HG03469 (cell line): ENCODE measurements around the gene OR10A6.

Experiments used
- ATAC-seq: cut with Tn5 transposase; IDR thresholded peaks from one replicate; pipeline ENCODE4 v1.9.1; 2021; ENCODE audit warnings: mild to moderate bottlenecking, moderate library complexity, moderate number of reproducible peaks; ENCODE audit not compliant: unreplicated experiment

Gene OR10A6, protein sequence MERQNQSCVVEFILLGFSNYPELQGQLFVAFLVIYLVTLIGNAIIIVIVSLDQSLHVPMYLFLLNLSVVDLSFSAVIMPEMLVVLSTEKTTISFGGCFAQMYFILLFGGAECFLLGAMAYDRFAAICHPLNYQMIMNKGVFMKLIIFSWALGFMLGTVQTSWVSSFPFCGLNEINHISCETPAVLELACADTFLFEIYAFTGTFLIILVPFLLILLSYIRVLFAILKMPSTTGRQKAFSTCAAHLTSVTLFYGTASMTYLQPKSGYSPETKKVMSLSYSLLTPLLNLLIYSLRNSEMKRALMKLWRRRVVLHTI

DNA sequence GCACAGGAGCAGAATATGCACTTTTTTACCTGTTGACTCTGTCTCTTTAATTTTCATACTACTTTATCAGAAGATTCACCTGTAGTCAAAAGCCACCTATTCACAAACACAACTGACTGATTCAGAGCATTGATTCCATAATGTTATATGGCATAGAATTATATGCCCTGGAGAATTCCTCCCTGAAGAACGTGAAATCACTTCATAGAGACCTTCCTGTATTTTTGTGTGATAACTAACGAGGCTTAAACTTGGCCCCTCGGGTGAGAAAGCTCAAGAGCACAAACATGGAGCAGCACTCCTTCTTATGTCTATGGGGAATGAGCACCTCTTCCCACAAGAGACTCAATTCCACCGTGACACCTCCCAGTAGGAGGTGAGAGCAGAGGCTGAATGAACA, at the start of gene OR10A6:
Gene OR10A6 (minus strand): TSS at position 101 of the 400 bp plus-strand sequence. CDS start 2,606 bp downstream, outside the sequence.
- no peak for ATAC-seq

DNA sequence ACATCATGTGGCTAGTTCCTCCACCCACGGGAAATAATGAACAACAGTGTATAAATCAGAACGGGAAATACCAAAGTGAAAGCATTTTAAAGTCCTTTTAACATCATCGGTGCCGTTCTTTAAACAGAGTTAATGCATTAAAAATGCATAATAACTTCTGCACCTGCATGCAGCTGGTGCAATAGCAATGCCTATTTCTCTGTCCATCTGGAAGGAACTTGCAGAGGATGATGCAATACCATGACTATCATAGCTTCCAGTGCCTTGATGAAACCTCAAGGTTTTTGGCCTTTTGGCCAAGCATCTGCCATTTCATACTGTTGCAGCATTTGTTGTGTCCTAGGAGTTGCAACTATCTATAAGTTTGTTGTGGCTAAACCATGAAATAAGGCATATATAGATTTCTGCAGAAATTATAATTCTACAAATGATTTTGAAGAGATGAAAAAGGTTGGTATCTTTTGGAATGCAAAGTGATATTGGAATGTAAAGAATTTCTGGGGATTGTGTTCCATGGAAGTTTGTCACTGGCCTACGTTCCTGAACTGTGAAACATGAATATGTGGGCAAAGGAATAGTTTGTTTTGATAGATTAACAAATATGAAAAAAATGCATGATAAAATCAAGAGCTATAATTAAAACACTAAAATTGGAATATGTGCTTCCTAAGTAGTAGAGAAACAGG, 46.3 kb upstream of the OR10A6 start:
- ATAC-seq: no peak

DNA sequence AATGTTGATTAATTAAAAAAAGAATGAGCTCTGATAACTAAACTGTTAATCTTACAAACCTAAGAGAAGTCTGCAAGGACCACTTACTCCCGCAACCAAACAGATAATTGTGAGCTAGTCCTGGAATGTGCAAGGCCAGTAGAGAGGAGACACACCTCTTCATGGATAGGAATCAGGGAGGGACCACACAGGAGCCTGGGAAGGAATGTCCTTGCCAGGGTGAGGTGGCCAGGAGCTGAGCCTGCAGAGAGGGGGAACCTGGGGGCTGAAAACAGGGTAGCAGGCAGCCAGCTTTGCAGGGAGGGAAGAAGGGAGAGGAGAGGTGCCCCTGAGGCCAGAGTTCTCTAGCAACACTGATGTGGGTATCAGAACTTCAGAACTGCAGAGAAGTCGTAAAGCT, 43.6 kb upstream of the OR10A6 start:
- no peak for ATAC-seq

DNA sequence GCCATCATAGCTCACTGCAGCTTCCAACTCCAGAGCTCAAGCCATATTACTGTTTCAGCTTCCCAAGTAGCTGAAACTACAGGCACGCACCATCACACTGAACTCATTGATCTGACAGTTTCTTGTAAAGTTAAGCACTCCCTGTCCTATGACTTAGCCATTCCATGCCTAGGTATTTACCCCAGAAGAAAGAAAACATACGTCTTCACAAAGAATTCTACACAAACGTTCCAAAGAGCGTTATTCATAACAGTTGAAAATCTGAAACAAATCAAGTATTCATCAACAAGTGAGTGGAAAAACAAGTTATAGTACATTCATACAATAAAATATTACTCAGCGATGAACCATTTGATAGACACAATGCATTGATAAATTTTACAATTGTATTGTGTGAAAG, 41.9 kb upstream of the OR10A6 start:
- no peak for ATAC-seq

DNA sequence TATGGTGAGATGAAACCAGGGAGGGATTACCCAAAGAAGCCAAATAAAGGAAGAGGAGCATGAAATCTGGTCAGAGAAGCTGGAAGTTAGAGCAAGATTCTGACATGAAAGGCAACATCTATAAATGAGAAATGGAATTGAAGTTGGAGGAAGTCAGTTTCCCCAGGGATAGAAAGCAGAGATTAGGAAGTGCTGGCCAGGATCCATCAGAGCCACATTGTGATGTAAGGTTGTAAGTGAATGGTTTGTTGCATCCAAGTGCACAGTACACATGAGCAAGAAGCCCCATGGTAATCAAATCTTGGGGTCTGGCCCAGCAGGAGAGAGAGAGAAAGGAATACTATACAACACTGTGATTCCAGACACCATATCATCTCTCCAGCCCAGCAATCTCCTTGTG, 40.8 kb upstream of the OR10A6 start:
- ATAC-seq: no peak

DNA sequence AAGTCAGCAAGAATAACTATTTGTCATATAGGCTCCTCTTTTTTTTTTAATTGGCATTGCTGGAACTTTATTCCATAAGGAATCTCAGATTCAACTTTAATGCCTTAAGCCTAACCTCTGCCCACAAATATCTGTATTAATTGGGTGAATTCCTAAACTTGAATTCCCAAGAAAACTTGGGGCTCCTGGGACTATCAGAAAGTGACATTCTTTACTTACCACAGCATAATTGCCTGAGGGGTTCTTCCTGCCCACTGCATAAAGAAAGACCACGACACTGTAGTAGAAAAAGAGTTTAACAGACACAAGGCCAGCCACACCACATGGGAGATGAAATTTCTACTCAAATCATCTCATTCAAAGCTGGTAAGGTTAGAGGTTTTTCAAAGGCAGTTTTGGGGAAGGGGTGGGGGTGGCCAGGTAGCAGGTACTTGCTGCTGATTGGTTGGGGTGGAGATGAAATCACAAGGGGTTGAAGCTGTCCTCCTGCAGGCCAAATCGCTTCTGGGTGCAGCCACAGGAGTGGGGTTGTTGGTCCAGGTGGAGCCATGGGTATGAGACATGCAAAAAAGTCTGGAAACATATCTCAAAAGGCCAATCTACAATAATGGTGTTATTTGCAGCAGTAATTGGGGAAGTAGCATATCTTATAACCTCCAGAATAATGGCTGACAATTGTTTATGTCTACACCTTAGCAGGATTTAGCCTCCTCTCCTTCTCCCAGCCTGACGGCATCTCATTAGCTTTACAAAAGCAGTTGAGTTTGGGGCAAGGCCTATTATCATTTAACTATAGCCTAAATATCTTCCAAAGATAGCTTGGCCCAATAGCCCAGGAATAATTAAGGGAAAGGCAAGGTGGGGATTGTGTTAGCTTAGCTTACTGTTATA, 38.9 kb upstream of the OR10A6 start:
- ATAC-seq: no peak

DNA sequence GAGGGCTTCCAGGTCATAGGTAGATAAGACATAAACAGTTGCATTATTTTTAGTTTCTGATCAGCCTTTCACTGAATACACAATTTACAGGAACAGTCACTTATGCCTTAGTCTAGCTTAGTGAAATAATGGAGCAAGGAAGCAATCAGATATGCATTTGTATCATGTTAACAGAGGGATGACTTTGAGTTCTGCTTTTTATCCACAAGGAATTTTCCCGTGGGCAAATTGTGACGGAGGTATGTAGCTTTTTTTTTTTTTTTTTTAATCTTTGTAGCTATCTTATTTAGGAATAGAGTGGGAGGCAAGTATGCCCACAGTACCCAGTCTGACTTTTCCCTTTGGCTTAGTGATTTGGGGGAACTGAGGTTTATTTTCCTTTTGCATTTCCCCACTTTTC, 37.6 kb upstream of the OR10A6 start:
- no peak for ATAC-seq

DNA sequence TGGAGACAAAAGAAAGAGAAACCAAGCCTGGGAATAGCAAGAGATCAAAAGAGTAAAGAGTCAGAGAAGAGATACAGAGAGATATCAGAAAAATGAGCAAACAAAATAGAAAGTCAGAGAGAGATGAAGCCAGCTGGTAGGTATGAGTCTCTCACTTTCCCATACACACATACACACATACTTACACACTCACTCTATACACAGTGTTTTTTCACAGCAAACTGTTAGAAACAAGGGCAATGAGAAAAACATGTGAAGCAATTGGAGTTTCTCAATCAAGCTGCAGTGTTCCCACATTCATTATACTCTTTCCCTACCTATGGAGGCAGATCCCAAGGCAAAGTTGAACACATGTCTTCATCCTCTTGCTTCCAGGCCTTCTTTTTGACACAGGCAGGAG, 36.8 kb upstream of the OR10A6 start:
- no peak for ATAC-seq

DNA sequence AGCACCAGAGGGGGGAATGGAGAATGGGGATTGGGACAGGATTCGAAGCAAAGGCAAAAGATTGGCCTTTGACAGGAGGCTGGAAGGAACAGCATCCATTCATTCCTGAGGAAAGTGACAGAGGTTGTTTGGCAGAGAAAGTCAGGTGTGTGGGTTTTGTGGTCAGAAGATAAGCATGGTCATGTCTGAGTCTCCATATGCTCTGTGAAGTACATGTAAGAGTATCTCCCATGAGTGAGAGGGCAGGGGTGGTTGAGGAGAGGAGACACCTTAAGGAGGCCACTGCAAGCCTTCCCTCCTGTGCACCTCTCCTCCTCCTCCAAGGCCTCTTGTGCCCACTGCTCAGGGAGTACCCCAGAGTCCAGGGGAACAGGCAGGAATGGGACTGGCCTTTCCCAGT, 36.0 kb upstream of the OR10A6 start:
- no peak for ATAC-seq

DNA sequence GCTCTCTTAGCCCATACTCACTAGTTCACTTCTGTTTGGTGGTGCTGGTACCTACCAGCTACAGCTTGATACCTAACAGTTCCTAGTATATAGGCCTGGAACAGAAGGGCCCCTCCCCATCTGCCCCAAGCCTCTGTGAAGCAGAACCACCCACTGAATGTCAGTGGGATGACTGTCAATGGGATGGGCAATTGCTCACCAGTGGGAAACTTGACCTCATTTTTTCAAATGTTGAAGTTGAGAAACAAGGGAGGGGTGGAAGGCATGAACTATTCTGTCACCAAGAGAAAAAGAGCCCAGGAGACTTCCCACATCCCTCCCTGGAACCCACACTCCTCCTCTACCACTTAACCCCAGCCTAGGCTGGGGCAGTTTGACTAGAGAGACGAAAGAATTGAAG, 34.3 kb upstream of the OR10A6 start, which contains the start of gene NLRP10:
Gene NLRP10 (minus strand): TSS at position 62 of the 400 bp plus-strand sequence. CDS start 1,952 bp downstream, outside the sequence.
- no peak for ATAC-seq

DNA sequence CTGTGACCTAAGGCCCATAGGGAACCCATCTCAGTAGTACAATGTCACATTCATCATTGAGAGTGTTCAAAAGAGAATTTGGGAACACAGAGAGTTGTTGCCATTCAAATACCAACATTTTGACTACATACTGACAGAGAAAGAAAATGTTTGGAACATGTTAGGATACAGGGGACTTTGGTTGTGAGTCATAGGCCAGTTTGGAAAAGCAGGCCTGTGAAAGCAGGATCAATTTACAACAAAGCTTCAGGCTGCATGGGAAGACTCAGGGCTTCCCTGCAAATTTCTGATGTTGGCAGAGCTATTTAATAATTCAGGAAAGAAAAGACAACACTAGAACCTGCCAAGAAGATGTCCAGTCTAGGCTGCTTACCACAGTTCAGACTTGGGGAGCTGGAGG, 33.8 kb upstream of the OR10A6 start:
- no peak for ATAC-seq

DNA sequence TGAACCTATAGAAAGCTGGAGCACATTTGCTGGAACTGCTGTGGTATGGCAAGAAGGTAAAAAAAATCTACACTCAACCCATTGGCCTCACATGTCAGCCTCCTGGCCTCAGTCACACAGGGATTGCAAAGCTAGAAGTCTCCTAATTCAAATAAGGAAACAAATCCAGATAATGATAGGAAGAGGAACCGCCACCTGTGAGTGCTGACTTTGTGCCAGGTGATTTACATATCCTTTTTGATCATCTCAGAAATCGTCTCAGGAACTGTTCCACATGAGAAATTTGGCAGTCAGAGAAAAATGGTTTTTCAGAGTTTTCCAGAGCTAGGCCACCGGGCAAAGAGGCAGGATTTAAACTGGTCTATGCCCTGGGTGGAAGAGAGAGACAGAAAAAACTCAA, 33.2 kb upstream of the OR10A6 start:
- no peak for ATAC-seq

DNA sequence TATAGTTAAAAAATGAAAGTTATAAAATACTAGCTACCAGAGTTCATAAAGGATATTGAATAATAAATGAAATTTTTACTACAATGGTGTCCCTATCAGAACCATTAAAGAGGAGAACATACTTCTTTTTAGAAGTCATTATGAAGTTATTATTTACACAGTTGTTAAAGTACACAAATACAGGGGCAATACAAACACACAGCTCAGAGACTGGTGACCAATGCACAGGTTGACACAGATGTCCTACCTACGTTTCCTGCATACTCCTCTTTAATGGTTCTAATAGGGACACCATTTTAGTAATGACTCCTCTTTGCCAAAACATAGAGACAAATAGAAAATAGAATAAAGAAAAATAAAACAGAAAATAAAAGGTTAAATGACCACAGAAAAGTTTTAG, 24.1 kb upstream of the OR10A6 start:
- ATAC-seq: no peak

DNA sequence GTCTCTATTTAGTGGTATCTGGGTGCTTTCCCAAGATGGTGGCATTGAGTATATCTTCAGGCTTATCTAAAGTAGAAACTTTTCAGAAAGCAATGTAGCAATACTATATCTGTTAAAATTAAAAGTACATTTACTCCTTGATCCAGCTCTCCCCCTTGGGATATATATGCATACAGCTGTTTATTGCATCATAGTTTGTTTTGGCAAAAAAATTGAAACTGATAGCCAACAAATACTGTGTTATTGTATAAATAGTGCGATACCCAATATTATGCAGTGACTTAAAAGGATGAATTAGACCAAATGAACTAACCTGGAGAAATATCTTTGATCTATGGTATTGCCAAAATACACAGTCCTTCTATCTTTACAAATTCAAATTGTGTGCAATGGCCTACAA, 18.9 kb upstream of the OR10A6 start:
- ATAC-seq: no peak

DNA sequence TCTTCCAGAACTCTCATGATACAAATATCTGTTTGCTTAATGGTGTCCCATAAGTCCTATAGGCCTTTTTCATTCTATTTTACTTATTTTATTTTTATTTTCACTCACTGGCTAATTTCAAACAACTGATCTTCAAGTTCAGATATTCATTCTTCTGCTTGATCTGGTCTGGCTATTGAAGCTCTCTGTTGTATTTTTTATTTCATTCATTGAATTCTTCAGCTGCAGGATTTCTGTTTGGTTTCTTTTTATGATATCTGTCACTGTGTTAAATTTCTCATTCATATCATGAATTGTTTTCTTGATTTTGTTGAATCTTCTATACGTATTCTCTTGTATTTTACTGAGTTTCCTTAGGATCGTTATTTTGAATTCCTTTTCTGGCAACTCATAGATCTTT, 13.1 kb upstream of the OR10A6 start:
- no peak for ATAC-seq

DNA sequence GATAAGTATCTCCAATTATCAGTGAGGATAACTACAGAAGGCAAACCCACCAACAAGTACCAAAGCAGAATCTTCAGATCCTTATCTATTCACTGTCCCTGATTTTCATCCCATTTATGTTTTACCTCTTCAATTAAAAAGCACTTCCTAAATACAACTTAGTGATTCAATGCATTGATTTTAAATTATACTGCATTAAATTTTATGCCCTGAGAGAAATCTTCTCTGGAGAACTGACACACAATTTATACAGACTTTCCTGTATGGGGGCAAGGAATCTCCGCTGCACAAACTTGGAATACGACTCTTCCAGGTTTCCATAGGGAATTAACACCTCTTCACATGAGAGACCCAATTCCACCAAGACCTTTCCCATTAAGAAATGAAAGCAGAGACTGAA, 10.5 kb upstream of the OR10A6 start, which contains the start of gene OR10A3:
Gene OR10A3 (minus strand): TSS at position 101 of the 400 bp plus-strand sequence. CDS start 2,188 bp downstream, outside the sequence.
- no peak for ATAC-seq

DNA sequence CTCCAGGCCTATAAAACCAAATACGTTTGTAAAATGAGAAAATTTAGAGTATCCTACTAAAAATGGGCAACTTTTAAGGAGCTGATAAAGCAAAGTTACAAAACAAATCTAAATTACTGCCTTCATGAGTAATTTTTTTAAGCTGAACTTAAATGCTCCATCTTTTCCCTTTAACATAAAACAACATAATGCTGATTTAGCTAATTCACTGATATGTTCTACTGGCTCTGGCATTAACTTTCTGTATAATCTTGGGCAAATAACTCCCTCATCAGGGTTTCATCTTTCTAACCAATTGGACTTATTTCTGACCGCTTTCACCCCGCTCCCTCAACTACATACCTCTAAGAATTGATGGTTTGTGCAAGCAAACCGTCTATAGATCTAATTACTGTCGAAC, 10.1 kb upstream of the OR10A6 start:
- no peak for ATAC-seq

DNA sequence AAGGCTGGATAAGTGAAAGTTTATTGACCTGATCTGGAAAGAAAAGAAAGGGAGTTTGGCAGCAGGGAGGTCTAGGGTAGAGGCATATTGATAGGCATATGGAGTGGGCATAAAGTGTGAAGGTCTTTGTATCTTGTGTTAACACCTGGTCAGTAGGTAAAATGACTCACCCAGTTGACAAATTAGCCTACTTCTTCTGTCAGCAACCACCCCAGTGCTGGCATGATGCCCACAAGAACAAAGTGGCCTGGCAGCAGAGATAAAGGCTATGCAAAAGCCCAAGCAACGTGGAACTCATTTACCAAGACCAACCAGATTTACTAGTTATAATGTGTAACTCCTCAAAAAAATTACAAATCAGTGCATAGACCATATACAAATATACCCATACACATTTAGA, 5.5 kb upstream of the OR10A6 start:
- no peak for ATAC-seq

DNA sequence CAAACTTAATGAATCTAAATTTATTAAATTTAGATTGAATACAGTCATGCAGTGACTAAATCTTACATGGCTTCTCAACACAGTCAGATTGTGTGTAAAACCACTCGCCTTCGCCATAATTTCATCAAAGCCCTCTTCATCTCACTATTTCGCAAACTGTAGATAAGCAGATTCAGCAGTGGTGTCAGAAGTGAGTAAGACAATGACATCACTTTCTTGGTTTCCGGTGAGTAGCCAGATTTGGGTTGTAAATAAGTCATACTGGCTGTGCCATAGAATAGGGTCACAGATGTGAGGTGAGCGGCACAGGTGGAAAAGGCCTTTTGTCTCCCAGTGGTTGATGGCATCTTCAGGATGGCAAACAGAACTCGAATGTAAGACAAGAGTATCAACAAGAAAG, 3.4 kb downstream of the OR10A6 start:
- ATAC-seq: no peak

DNA sequence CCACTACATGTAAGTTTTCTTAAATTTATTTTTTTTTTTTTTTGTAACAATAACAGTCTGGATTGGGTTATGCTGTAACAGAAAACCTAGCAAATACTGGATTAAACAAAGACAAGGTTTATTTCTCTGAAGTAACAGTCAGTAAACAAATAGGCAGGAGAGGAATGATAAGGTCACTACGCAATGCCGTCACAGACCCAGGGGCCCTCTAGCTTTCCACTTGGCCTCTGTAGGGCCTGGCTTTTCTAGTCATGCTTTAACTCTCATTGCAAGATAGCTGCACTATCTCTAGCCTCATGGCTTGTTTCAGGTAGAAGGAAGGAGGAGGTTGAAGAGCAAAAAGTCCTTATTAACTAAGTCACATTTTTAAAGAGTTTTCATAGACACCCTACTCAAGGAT, 6.5 kb downstream of the OR10A6 start:
- no peak for ATAC-seq

DNA sequence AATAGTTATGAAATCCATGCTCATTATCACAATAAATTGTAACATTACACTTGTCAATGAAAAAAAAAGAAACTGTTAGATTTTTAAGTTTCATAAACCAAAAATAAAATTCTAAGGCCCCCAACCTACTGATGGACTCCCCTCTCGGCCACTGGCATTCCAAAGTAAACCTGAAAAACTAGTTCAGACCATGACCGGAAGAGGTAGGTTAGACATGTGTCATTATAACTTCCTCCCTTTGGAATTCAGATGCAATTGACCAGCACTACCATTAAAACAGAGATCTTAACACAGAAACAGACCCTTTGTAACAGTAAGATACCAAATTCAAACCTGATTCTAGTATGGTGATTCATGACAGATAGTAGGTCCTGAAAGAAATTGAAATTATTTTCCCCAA, 12.9 kb downstream of the OR10A6 start:
- no peak for ATAC-seq
